Fibroblast of upper back skin (primary cell): ENCODE data around the gene TPBG.

Experiments used
- DNase-seq: peaks from one replicate; pipeline ENCODE4 v3.0.0-alpha.2; 2013

The TPBG gene

GRCh38 chr6:82363428-82364086 lies at the start of gene TPBG:
Gene TPBG (plus strand): TSS chr6:82363817. CDS start chr6:82364962, 1,145 bp downstream.
- peak; percentile 91 for DNase-seq

- DNase-seq = no peak
These were observed 41.2 kb upstream of the TPBG start for GRCh38 chr6:82322386-82322785.

- DNase-seq = no peak
These were observed 33.9 kb upstream of the TPBG start for GRCh38 chr6:82329766-82330165.

GRCh38 chr6:82330171-82330804 lies 33.3 kb upstream of the TPBG start:
- no peak for DNase-seq

- peak; percentile 64 for DNase-seq
These were observed 32.4 kb upstream of the TPBG start for GRCh38 chr6:82331031-82331773.

- no peak for DNase-seq
These were observed 29.8 kb upstream of the TPBG start for GRCh38 chr6:82333781-82334180.

GRCh38 chr6:82337688-82338257 lies 25.8 kb upstream of the TPBG start:
- DNase-seq = no peak

- no peak for DNase-seq
These were observed 15.5 kb upstream of the TPBG start for GRCh38 chr6:82348130-82348529.

GRCh38 chr6:82353848-82354247 lies 9.8 kb upstream of the TPBG start:
- no peak for DNase-seq

GRCh38 chr6:82360552-82360951 lies 3.1 kb upstream of the TPBG start:
- DNase-seq = no peak

GRCh38 chr6:82361631-82362030 lies 2.0 kb upstream of the TPBG start:
- no peak for DNase-seq

- DNase-seq = no peak
These were observed 1.5 kb upstream of the TPBG start for GRCh38 chr6:82362144-82362543.

GRCh38 chr6:82362878-82363427 lies 664 bp upstream of the TPBG start:
- DNase-seq = peak; percentile 99

GRCh38 chr6:82364087-82365015 lies 734 bp downstream of the TPBG start:
- DNase-seq = peak; percentile 71

- peak; percentile 20 for DNase-seq
These were observed 1.6 kb downstream of the TPBG start for GRCh38 chr6:82365016-82365795.

- DNase-seq = no peak
These were observed 4.1 kb downstream of the TPBG start for GRCh38 chr6:82367704-82368103.

- DNase-seq = no peak
These were observed 7.2 kb downstream of the TPBG start for GRCh38 chr6:82370788-82371187.

GRCh38 chr6:82371799-82372546 lies 8.4 kb downstream of the TPBG start:
- peak; percentile 89 for DNase-seq

GRCh38 chr6:82372656-82373055 lies 9.0 kb downstream of the TPBG start:
- peak; percentile 54 for DNase-seq

- DNase-seq = no peak
These were observed 10.9 kb downstream of the TPBG start for GRCh38 chr6:82374516-82374915.

- DNase-seq = no peak
These were observed 13.0 kb downstream of the TPBG start for GRCh38 chr6:82376636-82377035.
